Activated T-cell treated with anti-CD3 and anti-CD28 coated beads, Interleukin-2, amount 50 U/mL, for 48 hours (primary cell): ENCODE results near the gene RPL19.

ENCODE experiments used
- DNase-seq, 2 experiments: peaks; one replicate each; pipeline ENCODE4 v3.0.0-alpha.2; 2020

RPL19 gene

DNA sequence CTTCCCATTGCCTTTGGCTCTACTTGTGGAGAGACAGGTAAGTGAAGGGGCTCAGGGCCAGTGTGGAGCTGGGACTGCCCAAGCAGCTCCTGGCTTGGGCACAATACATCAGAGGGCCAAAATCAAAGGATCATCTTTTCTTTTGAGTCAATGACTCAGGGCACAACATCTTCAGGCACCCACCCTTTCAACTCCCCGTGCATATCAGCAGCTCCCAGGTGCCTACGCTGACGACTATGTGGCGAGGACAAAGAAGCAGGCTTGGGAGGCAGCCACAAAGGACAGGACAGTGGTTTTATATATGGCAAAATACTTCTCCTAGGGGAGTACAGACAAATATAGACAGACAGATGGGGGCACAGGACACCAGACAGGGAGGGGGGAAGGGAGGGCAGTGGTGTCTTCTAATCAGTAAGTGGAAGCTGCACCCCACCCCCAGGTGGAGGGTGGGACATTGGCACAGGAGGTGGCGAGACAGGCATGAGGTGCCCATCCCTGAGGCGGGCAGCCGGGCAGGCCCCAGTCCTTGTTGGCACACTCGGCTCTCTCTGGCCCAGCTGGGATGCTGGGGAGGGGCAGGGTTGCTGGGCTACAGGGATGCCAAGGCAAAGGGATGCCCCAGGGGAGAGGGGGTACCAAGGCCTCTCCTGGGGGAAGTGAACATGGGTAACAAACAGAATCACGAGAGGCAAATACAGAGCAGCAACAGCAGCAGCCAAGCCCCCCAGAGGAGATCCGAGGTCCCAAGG lies 26.4 kb upstream of the RPL19 start:
- DNase-seq: no peak

DNA sequence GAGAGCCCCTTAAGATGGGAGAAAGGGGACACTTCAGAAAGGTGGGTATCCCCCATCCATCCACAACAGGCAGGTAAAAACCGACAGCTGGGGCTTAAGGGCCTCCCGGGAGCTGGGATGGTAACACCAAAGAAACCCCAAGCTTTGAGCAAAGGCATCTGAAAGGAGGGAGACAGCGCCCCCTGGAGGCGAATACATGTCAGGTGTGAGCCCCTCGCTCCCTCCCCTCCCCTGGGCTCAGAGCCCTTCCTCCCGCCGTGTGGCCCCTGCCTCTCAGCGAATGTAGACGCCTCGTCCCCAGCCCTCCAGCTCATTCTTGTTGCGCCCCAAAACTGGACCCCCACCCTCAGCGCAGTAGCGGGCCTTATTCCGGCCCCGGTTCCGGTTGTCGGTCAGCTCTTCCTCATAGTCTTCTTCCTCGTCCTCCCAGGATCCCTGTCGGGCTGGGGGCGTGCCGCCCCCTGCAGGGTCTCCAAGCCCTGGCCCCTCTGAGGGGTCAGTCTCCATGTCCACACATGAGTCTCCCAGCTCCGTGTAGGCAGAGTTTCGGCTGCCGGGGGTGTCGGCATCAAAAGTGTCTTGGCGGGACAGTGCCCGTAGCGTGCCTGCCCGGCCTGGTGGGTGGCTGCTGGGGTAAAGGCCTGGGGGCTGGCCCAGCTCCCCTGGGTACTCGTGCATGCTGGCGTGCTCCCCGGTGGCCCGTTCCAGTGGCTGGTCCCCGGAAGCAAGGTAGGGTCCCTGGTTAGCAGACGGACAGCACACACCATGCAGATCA lies 25.0 kb upstream of the RPL19 start:
- DNase-seq: peak; percentile 81 to 83

DNA sequence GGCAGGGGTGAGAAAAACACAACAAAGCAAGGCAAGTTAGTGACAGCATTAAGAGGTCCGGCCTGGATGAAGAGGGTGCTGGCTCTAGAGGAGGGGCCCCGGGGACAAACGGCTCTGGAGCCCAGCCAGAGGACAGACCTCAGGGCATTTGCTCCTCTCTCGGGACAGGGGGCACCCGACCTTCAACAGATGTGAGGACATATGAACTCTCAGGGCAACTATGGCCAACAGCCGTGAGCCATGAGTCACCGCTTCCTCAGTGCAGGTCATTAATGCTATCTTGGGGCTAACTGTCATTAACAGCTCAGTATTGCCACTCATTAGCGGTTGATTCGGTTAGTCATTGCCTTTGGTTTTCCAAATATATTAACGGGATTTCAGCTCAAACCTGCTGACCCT lies 24.4 kb upstream of the RPL19 start:
- no peak for DNase-seq

GRCh38 chr17:39177256-39177655 lies 22.8 kb upstream of the RPL19 start:
- DNase-seq: no peak

GRCh38 chr17:39178536-39178935 lies 21.5 kb upstream of the RPL19 start:
- DNase-seq: no peak

DNA sequence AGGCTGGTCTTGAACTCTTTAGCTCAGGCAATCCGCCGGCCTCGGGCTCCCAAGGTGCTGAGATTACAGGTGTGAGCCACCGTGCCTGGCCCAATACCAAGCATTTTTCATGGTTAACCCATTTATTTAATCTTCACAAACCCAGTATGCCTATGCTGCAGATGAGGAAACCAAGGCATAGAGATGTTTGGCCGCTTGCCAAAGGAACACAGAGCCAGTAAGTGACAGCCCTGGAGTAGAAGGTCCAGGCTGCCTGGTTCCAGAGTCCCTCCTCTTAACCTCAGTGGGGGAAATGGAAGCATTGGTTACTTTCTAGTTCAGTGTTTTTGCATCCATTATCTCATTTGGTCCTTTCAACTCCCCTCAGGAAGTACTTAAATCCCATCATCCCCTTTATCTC lies 18.8 kb upstream of the RPL19 start:
- DNase-seq: no peak

DNA sequence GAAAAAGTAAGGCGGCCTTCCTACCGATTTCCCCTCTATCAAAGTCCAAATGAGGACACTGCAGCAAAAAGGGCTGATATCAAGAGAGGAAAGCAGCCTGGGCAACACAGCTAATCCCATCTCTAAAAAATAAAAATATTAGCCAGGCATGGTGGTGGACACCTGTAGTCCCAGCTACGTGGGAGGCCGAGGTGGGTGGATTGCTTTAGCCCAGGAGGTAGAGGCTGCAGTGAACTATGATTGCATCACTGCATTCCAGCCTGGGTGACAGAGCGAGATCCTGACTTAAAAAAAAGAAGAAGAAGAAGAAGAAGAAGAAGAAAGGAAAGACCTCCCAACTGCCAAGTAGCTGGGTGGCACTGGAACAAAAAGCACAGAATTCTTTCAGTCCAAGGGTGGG lies 17.0 kb upstream of the RPL19 start:
- DNase-seq: no peak

- no peak for DNase-seq
Measured at GRCh38 chr17:39183720-39184119, 16.4 kb upstream of the RPL19 start.

- no peak for DNase-seq
Measured at GRCh38 chr17:39186481-39187002, 13.5 kb upstream of the RPL19 start.

DNA sequence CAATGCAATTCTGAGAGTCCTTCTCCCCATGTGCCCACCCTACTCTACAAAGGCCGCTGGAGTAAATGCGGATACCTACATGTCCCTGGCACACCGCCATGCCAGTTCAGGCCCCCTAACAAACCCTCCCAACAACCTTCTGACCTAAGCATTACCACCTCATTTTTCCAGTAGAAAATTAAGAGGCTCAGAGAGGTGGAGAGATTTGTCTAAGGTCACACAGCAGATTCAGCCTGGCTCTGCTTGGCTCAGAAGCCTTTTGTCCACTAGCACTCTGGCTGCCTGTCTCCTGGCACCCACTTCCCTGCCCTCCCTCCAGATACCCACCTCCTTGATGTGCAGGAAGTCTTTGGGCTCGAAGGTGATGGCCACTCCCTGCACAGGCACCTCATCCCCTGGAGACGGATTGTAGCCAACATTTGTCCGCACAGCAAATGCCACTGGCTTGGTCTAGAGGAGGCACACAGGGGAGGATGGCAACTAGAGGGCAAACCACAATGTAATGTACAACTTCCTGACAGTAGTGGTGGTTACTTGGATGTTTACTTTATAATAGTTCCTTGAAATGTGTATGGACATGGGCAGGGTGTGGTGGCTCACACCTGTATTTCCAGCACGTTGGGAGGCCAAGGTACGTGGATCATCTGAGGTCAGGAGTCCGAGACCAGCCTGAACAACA lies 12.8 kb upstream of the RPL19 start:
- DNase-seq: no peak

DNA sequence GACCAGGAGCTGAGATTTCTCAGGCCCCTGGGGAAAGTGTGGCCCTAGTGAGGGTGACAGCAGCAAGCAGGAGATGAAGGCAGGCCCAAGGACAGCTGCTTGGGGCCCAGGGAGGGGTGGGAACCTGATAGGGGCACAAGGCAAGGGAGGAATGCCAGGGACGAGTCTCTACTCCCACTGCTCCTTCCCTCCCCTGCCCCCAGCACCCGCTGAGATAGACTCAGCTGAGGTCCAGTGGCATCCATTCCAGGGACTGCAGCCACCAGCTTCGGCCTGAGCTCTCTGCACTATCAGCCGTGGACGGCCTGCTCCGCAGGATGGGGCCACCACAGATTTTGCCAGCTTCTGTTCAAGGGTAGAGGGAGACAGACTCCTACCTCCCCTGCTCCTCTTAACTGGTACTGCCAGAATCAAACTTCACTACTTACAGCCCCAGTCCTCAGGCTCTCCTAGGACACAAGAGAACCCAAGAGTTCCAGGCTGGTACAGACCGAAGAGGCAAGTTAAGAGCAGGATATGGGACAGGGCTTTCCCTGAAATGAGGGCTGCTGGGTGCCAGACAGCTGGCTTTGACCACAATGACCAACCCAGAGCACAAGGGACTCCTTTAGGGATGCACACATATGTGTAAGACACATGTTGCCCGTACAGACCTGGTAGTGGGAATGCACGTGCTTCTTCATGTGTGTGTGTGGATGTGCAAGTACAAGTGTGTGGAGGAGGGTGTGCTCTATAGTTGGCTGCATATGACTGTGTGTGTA lies 8.2 kb upstream of the RPL19 start:
- DNase-seq: no peak

- no peak for DNase-seq
Measured at GRCh38 chr17:39192901-39193300, 7.2 kb upstream of the RPL19 start.

- no peak for DNase-seq
Measured at GRCh38 chr17:39193346-39193745, 6.7 kb upstream of the RPL19 start.

DNA sequence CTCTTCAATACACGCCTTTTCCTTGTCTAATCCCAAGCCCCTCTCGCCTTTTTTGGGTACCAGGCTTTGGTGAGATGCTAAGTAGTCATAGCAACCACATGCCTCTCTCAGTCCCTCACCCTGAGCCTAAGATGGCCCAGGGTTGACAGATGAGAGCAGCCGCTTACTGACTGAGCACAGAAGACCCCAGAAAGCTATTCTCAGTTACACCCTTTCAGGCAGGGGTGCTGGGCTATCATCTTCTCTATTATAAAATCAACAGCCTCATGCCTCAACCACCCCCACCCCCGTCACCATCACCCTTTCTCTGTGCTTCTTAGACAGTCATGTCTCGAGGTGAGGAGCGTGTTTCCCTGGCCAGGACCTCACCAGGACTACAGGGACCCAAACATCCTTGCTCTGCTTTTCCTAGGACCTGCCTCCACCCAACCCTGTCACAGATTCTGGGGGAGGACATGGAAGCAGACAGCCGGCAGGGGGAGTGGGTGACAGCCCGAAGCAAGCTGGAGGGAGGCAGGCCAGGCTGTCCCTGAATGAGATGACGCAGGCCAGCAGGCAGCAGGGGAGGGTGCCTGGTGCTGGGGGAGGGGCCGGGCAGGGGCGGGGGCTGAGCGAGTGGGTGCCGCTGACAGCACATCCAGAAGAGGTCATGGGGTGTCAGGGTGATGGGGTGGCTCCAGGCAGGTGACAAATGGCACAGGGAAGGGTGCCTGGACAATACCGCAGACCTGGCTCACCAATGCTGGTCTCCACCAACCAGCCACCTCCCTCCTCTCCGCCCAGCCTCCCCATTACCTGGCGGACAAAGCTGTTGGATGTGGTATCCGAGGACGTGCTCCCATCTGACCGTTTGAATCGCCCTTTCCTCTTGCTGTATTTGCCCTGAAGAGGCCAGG lies 5.7 kb upstream of the RPL19 start:
- no peak for DNase-seq

DNA sequence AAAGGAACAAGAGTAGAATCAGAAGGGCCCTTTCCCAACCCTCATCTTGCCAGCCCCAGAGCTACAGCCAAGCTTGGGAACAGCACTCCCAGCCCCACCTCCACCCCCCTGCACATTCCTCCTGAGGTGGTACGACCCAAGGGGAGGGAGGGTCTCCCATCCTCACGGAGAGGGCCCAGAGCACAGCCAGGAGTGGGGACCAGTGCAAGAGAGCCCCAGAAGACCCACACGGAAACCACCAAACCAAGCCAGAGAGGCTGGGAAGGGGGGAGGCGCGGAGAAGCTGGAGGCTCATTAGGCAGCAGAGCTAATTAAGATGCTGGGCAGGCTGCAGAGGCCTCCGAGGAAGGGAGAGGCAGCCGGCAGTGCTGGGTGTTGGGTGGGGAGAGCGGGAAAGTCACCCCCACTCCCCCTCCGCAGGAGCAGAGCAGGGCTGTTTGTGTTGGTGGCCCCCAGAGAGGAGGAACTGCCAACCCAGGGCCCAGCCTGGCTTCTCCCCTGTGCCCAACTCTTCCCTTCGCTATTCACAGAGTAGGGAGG lies 5.0 kb upstream of the RPL19 start:
- DNase-seq: no peak

- no peak for DNase-seq
Measured at GRCh38 chr17:39195568-39196160, 4.4 kb upstream of the RPL19 start.

- no peak for DNase-seq
Measured at GRCh38 chr17:39196241-39196807, 3.8 kb upstream of the RPL19 start.

- DNase-seq: no peak
Measured at GRCh38 chr17:39196808-39197291, 3.2 kb upstream of the RPL19 start.

- peak; percentile 79 to 85 for DNase-seq
Measured at GRCh38 chr17:39197380-39198185, 2.5 kb upstream of the RPL19 start, which contains the start of gene CACNB1. Gene CACNB1, minus strand, starts transcription at chr17:39197669. Its CDS starts 174 bp downstream, at chr17:39197495.

- DNase-seq: no peak
Measured at GRCh38 chr17:39198186-39198566, 1.9 kb upstream of the RPL19 start.
